GM18861 (cell line): ENCODE data around the gene JADE3.
A peak's percentile ranks its signal among the peaks of the same experiment; 100 is the strongest.

Experiments used
- ATAC-seq: cut with Tn5 transposase; IDR thresholded peaks from one replicate; pipeline ENCODE4 v1.9.1; 2021; ENCODE audit not compliant: unreplicated experiment

JADE3 gene

DNA sequence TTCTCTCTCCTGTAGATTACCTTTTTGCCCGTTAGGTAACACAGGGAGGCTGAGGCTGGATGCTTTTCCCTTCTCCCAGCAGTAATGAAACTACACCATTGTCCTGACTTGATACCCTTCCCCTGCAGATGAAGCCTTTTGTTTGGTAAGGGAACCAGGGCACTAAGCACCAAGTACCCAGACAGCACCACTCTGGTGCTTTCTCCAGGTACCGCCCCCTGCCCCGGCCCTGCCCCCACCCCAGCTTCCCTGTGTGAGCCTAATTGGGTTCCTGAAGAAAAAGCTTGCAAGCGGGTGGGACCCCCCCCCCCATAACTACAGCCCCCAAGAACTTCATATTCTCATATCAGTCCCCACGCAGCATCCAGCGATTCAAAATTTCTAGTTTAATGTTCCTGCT, 79.8 kb downstream of the JADE3 start:
- ATAC-seq = no peak

DNA sequence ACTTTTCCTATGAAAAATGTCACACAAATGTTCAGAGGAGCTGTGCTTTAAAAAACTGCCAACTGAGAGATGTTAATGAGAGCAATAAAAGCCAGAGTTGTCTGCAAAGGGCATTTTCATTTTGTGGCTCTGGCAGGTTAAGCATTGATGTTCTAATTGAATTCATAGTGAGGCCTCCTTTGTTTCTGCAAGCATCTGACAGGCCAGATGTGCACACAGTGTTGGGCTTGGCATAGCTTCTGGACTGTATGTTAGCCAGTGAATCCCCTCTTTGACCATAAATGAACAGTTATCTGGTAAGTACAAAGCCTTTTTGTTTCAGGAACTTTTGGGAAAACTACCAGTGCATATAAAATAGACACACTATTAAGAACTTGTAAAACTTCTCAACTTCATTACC, 81.9 kb downstream of the JADE3 start:
- no peak for ATAC-seq

DNA sequence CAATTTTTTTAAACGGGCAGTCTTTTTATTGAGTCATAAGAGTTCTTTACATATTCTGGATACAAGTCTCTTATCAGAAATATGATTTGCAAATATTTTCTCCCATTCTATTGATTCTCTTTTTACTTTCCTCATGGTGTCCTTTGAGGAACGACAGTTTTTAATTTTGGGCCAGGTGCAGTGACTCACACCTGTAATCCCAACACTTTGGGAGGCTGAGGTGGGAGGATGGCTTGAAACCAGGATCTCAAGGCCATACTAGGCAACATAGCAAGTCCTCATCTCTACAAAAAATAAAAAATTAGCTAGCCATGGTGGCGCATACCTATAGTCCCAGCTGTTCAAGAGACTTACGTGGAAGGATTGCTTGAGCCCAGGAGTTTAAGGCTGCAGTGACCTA, 99.9 kb downstream of the JADE3 start:
- no peak for ATAC-seq

DNA sequence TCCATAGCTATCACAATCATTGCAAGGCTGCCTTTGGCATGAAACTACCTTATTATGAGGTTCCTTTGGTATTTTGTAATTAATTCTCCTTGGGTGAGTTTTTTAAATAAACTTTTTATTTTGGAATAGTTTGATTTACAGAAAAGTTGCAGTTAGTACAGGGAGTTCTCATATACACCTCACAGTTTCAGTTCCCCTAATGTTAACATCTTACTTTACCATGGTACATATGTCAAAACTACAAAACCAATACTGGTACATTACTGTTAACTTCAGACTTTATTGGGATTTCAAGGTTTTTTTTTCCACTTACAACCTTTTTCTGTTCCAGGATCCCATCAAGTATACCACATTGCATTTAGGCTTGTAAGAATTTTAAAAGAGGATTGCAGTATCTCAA, 114.0 kb downstream of the JADE3 start:
- no peak for ATAC-seq

DNA sequence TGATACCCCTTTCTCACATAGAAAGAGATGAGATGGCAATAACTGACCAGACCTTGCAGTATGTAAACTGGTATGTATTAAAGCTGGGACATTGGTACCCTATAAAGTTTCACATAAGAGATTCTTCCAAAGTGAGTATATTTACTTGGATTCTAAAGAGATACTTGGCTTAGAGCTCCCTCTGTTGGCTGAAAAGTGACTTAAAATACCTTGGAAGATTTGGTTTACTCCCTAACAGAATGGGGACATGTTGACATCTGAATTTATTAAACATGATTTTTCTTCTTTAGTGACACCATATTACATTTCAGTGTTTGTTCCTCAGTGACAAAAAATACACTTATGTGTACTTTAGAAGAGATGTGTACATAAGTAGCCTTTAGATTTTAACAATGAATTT, 118.1 kb downstream of the JADE3 start:
- ATAC-seq = no peak

DNA sequence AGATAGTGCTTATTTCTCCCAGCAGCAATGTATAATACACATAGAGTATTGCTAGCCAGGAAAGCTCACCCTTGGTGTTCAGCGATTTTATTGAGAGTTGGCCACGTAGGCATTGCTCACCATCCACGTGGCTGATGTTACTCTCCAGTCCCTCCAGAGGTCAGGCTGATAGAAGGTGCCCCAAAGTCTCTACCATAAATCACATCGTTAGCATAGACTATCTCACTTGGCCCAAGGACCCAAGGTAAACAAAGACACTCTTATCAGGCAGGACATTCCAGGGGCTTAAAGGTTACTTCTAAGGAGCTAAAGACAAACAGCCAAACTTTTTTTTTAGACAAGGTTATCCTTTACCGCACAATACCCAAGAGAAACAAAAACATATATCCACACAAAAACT, 135.8 kb downstream of the JADE3 start:
- ATAC-seq = no peak

DNA sequence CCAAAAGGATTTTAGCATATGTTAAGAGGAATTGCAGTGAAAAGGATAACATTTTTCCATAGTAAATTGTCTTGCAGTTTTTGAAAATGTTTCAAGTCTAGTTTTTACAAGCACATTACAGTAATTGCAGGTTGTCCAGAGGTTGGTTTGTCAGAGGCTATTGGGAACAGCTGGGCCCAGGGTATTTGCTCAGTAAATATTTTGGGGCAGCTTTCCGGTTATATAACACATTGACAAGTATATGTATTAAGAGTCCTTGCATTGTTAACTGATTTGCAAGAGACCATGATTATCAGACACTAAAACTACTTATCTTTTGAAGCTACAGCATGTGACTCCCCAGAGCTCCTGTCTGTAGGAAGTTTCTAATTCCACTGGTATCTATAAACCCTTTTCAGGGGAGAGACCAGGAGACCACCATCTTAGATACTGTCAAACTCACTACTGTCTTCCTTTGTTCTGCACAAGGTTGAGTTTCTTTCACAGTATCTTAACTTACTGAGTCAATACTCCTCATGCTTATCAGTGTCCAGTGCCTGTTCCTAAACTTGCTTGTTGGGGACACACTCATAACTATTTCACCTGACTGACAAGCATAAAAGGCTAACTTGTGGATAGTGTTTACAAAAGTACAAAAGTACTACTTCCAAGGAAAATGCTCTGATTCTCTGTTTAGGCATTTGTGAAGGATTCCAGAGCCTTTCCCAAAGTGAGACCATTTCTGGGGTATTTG, 147.1 kb downstream of the JADE3 start:
- ATAC-seq = no peak

DNA sequence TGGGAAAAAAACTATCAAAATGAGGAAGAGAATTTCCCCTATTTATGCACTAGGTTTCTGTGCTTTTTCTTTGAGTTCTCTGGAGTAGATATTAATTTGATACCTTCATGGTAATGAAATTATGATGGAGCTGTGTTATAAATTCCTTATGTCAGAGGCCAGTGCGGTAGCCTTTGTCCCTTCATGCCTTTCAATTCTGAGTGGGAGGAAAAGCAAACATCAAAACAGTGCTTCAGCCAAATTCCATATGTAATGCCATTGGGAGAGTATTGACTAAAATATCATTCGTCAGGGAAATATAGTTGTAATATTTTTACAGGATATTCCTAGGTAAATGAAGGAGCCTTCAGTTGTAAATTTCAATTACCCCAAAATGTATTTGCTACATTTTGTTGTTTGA, 148.5 kb downstream of the JADE3 start:
- no peak for ATAC-seq

DNA sequence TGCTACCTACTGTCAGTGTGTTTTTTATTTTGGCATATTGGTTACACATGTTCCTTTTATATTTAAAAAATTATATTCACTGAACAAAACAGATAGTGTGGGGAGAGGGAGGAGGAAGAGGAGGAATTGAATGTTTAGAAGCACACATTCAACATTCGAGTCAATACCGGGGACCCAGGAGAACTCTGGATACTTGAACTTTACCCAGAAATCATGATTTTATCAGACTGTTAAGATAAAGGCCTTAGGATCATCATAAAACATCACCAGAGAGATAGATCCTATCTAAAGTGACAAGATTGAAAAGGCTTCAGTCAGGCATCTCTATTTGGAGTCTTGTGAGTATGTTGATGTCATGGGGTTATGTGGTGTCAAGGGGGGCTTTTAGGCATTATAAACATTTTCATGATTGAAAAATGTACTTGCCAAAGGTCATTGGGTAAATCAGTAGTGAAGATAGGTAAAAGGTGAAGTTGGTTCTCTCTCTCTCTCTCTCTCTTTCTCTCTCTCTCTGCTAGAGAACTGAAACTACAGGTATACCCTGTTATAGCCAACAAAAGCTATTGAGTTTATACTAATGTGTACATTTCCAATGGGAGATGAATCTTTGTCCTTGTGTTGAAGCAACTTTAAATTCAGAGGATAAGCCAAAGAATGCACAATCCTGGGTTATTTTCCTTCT, 149.2 kb downstream of the JADE3 start:
- no peak for ATAC-seq

DNA sequence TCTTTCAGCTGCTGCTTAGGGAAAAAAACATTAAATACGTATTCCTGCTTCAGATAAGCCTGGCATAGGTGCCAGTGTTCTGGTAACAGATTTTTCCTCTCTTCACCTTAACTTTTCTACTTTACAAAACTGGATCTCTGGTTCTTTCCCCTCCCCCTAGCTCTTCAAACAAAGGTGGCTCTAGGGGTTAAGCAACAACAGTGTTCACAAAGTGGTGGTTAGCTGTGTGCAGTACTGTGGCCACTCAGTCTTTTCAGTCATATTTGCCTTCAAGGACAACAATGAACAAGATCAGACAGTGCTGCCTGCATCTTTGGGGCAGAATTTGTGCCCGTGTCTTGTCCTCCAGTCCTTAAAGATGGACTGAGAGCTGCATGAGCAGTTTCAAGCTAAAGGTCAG, 151.0 kb downstream of the JADE3 start:
- no peak for ATAC-seq

DNA sequence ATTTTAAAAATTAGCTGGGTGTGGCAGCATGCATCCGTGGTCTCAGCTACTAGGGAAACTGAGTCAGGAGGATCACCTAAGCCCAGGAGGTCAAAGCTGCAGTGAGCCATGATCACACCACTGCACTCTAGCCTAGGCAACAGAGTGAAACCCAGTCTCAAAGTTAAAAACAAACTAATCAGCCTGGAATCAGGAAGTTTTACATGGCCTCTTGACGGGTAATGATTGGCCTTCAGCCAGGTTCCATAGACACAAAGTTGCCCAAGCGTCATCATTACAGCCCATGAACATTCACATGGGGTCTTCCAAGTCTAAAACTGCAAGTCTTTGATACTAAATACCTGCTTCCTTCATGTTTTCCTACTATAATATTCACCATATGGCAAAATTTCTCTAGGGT, 156.0 kb downstream of the JADE3 start:
- no peak for ATAC-seq

DNA sequence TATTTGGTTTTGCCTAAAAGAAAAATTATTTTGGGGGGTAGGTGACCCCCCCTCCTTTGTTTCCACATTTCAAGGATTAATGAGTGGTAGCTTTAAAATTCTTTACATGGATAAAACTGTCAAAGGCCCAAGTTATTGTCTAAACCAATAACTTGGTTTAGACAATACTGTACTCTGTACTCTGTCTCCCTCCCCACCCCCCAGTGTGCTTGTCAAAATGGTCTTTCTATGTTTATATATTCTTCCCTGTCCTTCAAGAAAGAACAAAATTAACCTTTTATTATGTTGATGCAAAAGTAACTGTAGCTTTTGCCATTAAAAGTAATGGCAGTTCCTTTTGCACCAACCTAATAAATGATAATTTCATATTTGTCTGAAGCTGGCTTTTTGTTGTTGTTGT, 156.5 kb downstream of the JADE3 start:
- no peak for ATAC-seq

DNA sequence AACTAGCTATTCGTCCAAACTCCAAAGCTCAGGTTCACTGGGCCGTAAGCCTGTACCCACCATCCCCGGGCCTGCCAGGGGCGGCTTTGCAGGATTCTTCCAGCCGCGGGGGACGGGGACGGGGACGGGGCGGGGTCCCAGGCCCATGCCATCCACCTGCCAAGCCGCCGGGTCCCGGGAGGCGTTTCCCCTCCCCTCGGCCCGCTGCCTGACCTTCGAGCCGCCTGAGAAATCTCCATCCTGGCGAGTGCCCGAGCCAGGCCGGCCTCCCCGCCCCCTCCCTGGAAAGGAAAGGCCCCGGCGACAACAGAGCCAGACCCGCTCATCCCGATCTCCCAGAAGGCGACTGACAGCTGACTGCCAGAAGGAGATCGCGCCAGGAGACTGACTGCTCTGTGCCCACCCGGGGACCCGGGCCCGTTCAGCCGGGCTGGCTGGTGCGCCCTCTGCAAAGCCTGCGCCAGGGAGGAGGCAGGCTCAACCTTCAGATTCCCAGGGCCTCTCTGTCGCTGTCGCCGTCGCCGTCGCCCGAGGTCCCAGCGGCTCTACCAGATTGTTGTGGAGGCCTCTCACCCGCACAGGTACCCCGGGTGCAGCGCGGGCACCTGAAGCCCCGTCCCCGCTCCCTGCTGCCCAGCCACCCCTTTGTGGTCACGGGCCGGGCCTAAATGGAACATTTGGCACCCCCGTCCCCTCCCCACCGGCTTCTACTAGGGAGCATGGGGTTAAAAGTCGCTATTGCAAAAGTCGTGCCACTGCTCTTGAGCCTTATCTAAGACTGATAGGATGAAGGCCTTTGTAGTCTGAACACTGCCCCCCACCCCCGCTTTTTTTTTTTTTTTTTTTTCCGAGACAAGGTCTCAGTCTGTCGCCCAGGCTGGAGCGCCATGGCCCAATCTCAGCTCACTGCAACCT, 166.2 kb downstream of the JADE3 start, which contains the start of gene RGN:
TSS of gene RGN (plus strand) at position 315 of the 915 bp plus-strand sequence. CDS start 2,702 bp downstream, outside the sequence.
- ATAC-seq = no peak

DNA sequence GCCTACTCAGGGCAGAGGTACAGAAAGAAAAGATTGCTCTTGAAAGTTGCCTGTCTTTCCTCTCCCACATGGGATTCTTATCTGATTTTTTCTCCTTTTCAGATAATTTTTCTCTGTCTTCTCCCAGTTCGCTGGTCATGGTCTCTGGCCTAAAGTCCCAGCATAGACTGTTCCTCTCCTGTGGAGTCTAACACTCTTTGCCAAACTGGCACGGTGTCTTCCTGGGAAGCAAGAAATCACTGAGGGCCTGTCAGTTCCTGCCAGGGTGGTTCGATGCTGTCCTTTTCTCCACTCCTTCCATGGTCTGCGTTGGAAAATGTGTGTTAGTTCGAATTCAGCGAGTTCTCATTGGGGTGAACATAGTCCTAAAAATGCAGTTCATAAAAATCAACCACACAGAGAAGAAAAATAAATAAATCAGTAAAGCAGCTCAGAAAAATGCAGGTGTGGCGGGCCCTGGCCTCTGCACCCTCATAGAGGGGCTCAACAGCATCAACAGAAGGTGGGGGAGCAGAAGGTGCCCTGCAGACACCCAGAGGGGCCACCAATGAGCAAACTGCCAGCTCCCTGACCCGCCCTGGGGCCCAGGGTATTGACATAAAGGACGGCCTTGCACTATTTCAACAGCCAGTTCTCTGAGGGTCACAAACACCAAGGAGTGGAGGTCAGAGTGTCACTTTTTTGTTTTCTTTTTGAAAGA, 168.1 kb downstream of the JADE3 start:
- no peak for ATAC-seq

DNA sequence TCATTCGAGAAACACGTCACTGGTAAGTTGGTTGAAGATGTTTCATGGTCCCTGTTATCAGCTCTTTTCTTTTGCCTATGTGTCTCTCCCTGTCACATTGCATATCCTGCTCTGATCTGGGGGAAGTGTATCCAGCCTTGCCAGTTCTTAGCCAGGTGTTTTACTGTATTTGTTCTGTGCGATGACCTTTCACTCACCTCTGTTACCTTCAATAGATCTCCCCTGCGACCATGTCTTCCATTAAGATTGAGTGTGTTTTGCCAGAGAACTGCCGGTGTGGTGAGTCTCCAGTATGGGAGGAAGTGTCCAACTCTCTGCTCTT, 168.7 kb downstream of the JADE3 start:
- no peak for ATAC-seq

DNA sequence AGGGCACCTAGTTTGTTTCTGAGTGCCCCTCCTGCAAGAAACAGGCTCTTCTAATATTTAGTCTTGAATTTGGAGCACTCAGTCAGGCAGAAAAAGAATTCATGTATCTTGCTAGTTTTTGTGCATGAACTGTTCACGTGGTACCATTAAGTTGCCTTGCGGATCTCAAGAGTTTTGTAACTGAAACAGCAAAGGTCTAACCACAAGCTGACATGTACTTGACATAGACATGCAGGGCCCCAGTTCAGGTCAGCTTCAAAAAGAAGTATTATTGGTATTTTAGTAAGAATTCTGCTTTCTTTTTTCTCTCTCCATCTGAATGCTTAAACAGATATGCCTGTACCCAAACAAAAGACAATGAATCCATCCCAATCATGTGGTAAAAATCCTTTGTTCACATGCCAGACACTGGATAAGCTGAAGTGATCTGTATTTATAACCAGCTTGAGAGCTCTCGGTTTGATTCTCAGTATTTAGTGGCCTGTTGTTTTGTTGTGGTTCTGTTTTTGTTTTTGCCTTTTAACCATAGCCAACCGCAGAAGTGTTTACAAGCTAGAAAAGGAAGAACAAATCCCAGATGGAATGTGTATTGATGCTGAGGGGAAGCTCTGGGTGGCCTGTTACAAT, 179.0 kb downstream of the JADE3 start:
- ATAC-seq = peak; percentile 56

DNA sequence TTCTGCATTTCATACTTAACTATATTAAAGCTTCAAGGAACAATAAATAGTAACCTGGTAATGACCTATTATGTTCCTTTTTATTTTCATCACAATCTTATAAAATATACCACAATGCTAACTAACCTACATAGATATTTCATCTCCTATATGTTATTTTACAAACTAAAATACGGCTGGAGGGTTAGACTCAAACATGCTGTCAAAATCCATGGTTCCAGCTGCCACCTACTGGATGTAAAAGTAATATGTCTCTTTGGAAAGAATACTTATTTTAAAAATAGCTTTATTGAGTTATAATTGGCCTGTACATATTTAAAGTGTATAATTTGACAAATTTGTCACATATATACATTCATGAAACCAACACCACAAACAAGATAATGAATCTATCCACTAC, 181.0 kb downstream of the JADE3 start:
- no peak for ATAC-seq

DNA sequence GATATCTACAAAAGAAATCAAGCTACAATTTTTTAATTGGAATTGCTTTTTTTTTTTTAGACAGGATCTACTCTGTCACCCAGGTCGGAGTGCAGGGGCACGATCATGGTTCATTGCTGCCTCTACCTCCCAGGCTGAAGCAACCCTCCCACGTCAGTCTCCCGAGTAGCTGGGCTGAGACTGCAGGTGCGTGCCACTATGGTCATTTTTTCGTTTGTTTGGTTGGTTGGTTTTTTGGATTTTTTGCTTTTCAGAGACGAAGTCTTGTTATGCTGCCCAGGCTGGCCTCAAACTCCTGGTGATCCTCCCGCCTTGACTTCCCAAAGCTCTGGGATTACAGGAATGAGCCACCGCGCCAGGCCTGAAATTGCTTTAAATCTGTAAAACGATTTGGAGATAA, 181.6 kb downstream of the JADE3 start:
- no peak for ATAC-seq

DNA sequence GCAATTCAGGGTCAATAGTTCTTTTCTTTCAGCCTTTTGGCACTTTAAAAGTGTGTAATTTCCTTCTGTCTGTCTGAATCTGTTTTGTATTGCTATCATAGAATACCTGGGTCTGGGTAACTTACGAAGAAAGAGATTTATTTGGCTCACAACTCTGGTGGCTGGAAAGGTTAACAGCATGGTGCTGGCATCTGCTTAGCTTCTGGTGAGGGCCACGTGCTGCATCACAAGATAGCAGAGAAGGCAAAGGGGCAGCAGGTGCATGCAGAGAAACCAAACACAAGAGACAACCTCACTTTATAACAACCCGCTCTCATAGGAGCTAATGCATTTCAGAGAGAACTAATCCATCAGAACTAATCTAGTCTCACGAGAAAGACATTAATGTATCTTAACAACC, 184.8 kb downstream of the JADE3 start:
- ATAC-seq = no peak

DNA sequence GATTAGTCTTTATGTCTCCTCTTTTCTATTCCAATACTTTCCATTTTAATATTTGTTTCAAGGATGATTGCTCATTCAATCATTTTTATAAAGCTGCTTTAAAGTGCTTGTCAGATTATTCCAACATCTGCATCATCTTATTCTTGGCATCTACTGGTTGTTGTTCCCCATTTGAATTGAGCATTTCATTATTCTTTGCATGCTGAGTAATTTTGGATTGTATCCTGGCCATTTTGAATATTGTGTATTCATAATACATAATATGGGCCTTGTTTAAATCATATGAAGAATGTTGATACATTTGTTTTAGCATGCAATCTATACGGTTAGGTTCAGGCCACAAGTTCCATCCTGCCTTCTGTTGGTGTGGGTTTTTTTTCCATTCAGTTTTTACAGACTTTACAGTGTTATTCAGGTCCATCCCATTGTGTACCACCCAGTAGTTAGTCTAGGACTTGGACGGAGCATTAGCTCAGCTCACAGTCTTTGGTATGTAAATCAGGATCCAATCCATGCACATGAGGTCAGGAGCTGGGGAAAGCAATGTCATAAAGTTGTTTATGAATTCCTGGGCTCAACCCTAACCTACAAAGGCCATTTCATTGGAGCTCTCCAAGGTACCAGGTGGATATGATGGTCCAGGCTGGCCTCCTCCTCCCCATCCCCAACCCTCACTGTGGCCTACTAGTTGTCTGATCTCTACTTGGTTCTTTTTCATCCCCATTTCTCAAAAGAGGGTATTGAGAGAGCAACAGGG, 186.3 kb downstream of the JADE3 start:
- ATAC-seq = no peak
